ENCODE measurements around the gene MTF2. TPM values are rescaled to one million over a fixed set of nuclear protein-coding genes. Genes with fewer than 3 reads are reported as not detected.

Gene MTF2
- total RNA-seq, 4 donors from 2014 or later, result 29.1 to 70.9 (median 31.8) TPM

DNA sequence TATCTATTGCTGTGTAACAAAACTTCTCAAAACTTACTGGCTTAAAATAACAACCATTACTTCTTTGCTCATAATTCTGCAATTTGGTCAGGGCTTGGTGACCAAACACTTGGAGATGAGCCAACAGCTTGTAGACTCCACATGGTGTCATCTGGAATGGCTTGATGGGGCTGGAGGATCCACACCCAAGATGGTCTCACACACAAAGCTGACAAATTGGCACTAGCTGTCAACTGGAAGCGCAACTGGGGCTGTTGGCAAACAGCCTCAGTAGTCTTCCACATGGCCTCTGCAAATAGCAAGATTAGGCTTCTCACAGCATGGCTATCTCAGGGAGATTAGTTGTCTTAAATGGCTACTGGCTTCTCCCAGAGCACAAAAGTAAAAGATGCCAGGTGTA lies 27.1 kb upstream of the MTF2 start:
- no peak for DNase-seq
- H3K27ac ChIP-seq, result no peak overlapping the region
- TF ChIP-seq CTCF (IDR thresholded peaks at IDR 0.05), result no peak
- TF ChIP-seq POLR2A (IDR thresholded peaks at IDR 0.05), result no peak
- intact Hi-C loops (cut with DNase I; ENCODE audit: low total_unique reads), result no loop called here
- no peaks in the 10 kb centered on the region for H3K36me3 ChIP-seq
- H3K4me1 ChIP-seq, result no peaks in the 10 kb centered on the region
- H3K27me3 ChIP-seq, result no peaks in the 10 kb centered on the region
- no peaks in the 10 kb centered on the region for H3K9me3 ChIP-seq
- no peak overlapping the region for H3K4me3 ChIP-seq

DNA sequence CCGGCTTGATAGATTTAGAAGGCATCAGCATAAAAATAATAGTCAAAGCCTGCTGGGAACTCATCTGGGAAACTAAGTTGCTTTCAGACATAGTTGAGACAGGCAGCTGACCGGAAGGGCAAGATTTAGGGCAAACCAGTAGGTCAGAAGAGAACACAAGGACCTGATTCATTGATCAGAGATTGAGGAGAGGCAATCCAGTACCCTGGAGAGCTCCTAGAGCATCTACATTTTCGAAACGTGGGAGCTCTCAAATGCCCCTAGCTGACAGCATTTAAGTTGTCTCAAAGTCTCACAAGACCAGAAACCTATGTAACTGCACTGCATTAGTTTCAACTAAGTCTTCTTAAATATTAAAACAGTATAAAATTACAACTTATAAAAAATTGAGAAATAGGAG lies 22.9 kb upstream of the MTF2 start:
- Histone ChIP-seq H3K4me1 (no peaks in the 10 kb centered on the region), H3K27ac (no peak overlapping the region), H3K4me3 (no peak overlapping the region), H3K9me3 (no peaks in the 10 kb centered on the region), H3K27me3 (no peaks in the 10 kb centered on the region), H3K36me3 (no peaks in the 10 kb centered on the region)
- intact Hi-C loops (cut with DNase I; ENCODE audit: low total_unique reads), result no loop called here
- no peak for DNase-seq
- no peak for TF ChIP-seq CTCF (IDR thresholded peaks at IDR 0.05)
- TF ChIP-seq POLR2A (IDR thresholded peaks at IDR 0.05), result no peak

DNA sequence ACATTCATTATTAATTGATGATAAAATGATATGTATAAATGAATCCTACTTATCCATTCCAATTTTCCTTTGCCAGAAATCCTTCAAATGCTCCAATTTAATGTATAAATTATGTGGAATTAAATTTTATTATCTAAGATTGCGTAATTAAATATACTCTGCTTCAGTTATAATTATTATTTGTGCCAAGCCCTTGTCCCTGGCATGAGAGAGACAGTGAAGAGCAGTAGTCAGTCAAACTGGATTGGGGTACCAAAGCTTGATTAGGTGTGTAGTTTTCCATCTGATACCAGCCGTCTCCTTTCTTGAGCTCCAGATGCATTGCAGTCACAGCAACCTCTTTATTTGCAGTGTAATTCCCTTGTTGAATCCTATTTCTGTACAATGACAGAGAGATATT lies 22.4 kb upstream of the MTF2 start:
- no peaks in the 10 kb centered on the region for H3K4me1 ChIP-seq
- TF ChIP-seq POLR2A (IDR thresholded peaks at IDR 0.05) (no peak), CTCF (IDR thresholded peaks at IDR 0.05) (no peak)

DNA sequence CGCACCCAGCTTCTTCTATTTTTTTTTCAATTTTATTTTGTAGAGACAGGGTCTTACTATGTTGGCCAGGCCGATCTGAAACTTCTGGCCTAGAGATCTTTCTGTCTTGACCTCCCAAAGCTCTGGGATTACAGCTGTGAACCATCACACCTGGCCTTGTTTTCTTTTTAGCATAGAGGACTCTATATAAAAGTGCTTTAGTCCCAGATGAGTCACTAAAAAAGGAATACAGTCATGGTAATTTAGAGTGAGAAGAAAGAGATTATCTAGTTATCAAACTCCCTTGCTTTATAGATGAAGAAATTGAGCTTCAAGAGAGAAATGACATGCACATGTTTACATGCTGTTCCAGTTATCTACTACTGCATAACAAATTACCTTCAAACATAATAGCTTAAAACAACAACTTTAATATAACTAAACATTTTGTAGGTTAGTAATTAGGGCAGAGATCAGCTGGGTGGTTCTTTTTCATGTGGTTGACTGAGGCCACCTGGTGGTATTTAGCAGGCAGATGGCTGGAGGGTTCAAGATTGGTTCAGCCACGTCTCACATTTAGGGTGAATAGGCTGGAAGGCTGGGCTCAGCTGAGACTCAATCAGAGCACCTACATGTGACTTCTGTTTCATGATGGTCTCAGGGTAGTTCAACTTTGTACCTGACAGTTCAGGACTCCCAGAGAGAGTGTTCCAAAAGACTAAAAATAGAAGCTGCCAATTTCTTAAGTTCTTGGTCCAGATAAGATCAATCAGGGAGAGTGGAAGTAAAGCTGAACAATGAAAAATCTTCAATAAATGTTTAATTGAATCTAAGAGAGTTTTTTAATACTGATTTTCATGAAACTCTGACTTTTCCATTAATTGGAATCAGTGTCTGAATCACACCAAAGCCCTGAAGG lies 16.9 kb upstream of the MTF2 start:
- no peaks in the 10 kb centered on the region for H3K9me3 ChIP-seq
- H3K36me3 ChIP-seq, result no peaks in the 10 kb centered on the region
- intact Hi-C loops (cut with DNase I; ENCODE audit: low total_unique reads), result no loop called here
- TF ChIP-seq POLR2A (IDR thresholded peaks at IDR 0.05), result no peak
- no peak for TF ChIP-seq CTCF (IDR thresholded peaks at IDR 0.05)
- no peaks in the 10 kb centered on the region for H3K27me3 ChIP-seq
- no peak for DNase-seq
- H3K27ac ChIP-seq, result no peak overlapping the region
- no peaks in the 10 kb centered on the region for H3K4me1 ChIP-seq
- H3K4me3 ChIP-seq, result no peak overlapping the region

More for the DNA sequence above, 22.4 kb upstream of the MTF2 start:
- Histone ChIP-seq H3K36me3 (no peaks in the 10 kb centered on the region), H3K4me3 (no peak overlapping the region), H3K27ac (no peak overlapping the region), H3K9me3 (no peaks in the 10 kb centered on the region), H3K27me3 (no peaks in the 10 kb centered on the region)
- DNase-seq, result no peak
- intact Hi-C loops (cut with DNase I; ENCODE audit: low total_unique reads), result no loop called here

DNA sequence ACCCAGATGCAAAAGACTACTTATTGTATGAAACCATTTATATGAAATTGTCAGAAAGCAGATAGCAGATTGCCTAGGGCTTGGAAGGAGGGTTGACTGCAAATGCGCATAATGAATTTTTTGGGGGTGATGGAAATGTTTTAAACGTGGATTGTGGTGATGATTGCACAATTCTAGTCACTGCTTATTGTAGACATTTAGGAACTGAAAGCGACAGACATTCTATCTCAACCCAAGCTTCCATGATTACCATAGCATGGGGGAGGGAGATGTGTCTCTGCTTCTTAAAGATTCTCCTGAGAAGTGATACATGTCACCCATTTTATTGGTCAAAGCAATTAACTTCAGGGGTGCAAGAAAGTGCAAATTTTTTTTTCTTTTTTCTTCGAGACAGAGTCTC lies 2.8 kb upstream of the MTF2 start:
- Histone ChIP-seq H3K4me3 (no peak overlapping the region), H3K4me1 (no peaks in the 10 kb centered on the region), H3K27me3 (no peaks in the 10 kb centered on the region), H3K27ac (no peak overlapping the region), H3K9me3 (no peaks in the 10 kb centered on the region), H3K36me3 (no peaks in the 10 kb centered on the region)
- TF ChIP-seq CTCF (IDR thresholded peaks at IDR 0.05), result no peak
- TF ChIP-seq POLR2A (IDR thresholded peaks at IDR 0.05), result no peak
- DNase-seq, result no peak
- intact Hi-C loops (cut with DNase I; ENCODE audit: low total_unique reads), result no loop called here

All from uterus (tissue), 4 donors.